Liver (tissue), 9 donors: ENCODE measurements around the gene RUSC2. TPM values are rescaled to one million over a fixed set of nuclear protein-coding genes. Genes with fewer than 3 reads are reported as not detected.
"Not testable (repeated sequence)": the region's sequence is repeated elsewhere in the genome, so short reads cannot be mapped to it uniquely, and the experiment has no call there.

ENCODE experiments used
- DNase-seq: peaks from one replicate; pipeline ENCODE4 v3.0.0-alpha.2; 2017; ENCODE audit warnings: low spot score
- H3K27ac ChIP-seq, 2 donors: one replicate each; pipeline ENCODE4 v1.7.0; 2013; ENCODE audit warnings: inconsistent platforms in 2 of 2, low read length in 2 of 2, control low read depth in 1 of 2, low read depth in 1 of 2, mild to moderate bottlenecking in 1 of 2
- H3K27me3 ChIP-seq, 4 donors: one replicate each; pipeline versions ENCODE4 v1.6.1 to v1.7.0; 2013; ENCODE audit warnings: low read length in 3 of 4, inconsistent platforms in 1 of 4, mild to moderate bottlenecking in 1 of 4, moderate library complexity in 1 of 4; ENCODE audit not compliant: control insufficient read depth in 4 of 4, insufficient read depth in 4 of 4
- H3K36me3 ChIP-seq, 4 donors: one replicate each; pipeline versions ENCODE4 v1.6.1 to v1.7.0; 2013; ENCODE audit warnings: low read length in 3 of 4, mild to moderate bottlenecking in 3 of 4, low read depth in 1 of 4, moderate library complexity in 1 of 4; ENCODE audit not compliant: control insufficient read depth in 4 of 4, insufficient read depth in 3 of 4
- H3K4me1 ChIP-seq, 4 donors: one replicate each; pipeline versions ENCODE4 v1.6.1 to v1.7.0; 2013; ENCODE audit warnings: low read length in 3 of 4, mild to moderate bottlenecking in 3 of 4, moderate library complexity in 1 of 4; ENCODE audit not compliant: control insufficient read depth in 4 of 4, insufficient read depth in 4 of 4
- H3K4me3 ChIP-seq, 3 donors: one replicate each; pipeline versions ENCODE4 v1.6.1 to v1.7.0; 2013; ENCODE audit warnings: low read length in 3 of 3, control low read depth in 1 of 3, low read depth in 1 of 3, mild to moderate bottlenecking in 1 of 3
- H3K9ac ChIP-seq, 2 donors: one replicate each; pipeline ENCODE4 v1.7.0; 2013; ENCODE audit warnings: low read length in 2 of 2, mild to moderate bottlenecking in 2 of 2, moderate library complexity in 2 of 2, control low read depth in 1 of 2, low read depth in 1 of 2
- H3K9me3 ChIP-seq, 4 donors: one replicate each; pipeline versions ENCODE4 v1.6.1 to v1.7.0; 2013; ENCODE audit warnings: low read length in 3 of 4; ENCODE audit not compliant: control insufficient read depth in 4 of 4
- EGR1 ChIP-seq, 2 donors: IDR thresholded peaks; 2 replicates each; pipeline ENCODE4 v1.6.1; 2016 to 2018; ENCODE audit warnings: antibody characterized with exemption in 2 of 2, low read depth in 2 of 2
- GABPA ChIP-seq, 2 donors: IDR thresholded peaks in 1 of 2; conservative IDR thresholded peaks in 1 of 2; 2 replicates each; pipeline ENCODE4 v1.6.1; 2016; ENCODE audit warnings: antibody characterized with exemption in 2 of 2, mild to moderate bottlenecking in 1 of 2, moderate library complexity in 1 of 2
- HNF4A ChIP-seq, 2 donors: conservative IDR thresholded peaks; 2 replicates each; pipeline ENCODE4 v1.6.1; 2016; ENCODE audit warnings: antibody characterized with exemption in 2 of 2, mild to moderate bottlenecking in 2 of 2
- RAD21 ChIP-seq, 2 donors: IDR thresholded peaks; 2 replicates each; pipeline ENCODE4 v1.6.1; 2016; ENCODE audit warnings: antibody characterized with exemption in 2 of 2, mild to moderate bottlenecking in 2 of 2
- RXRA ChIP-seq, 2 donors: IDR thresholded peaks; 2 replicates each; pipeline ENCODE4 v1.6.1; 2017 to 2018; ENCODE audit warnings: antibody characterized with exemption in 2 of 2, mild to moderate bottlenecking in 1 of 2
- TAF1 ChIP-seq: conservative IDR thresholded peaks from 2 replicates; pipeline ENCODE4 v1.6.1; 2016; ENCODE audit warnings: antibody characterized with exemption, mild to moderate bottlenecking
- WGBS: extraction: QIAGEN DNeasy Blood & Tissue Kit; methylation state at CpG from one replicate; pipeline ENCODE4 v1.1.7; 2013; 5-methylcytosine and 5-hydroxymethylcytosine counted together
- polyA plus RNA-seq, 2 donors: library from polyadenylated mRNA; stranded (reverse) in 1 of 2; unstranded in 1 of 2; fragments of 200-250 nt in 1 of 2; fragments of >200 nt in 1 of 2; fragmentation: Nextera tagmentation in 1 of 2; extraction: Ambion mirVana in 1 of 2; gene quantifications; one replicate each; pipeline versions ENCODE4 v1.2.1 to v1.2.3, GENCODE V29; 2013 to 2015
- total RNA-seq, 2 donors: library from RNA; depleted of rRNA; stranded (reverse); fragments of >200 nt; gene quantifications; one replicate each; pipeline ENCODE4 v1.2.3, GENCODE V29; 2014
- TF ChIP-seq, protein P1 (sequence below): IDR thresholded peaks from 2 replicates; pipeline ENCODE4 v1.6.1; 2016; ENCODE audit warnings: antibody characterized with exemption
- TF ChIP-seq, protein P2 (sequence below): IDR thresholded peaks from 2 replicates; pipeline ENCODE4 v1.6.1; 2016; ENCODE audit warnings: antibody characterized with exemption
- TF ChIP-seq, protein P3 (sequence below): fragments of 150-350 bp; IDR thresholded peaks from 2 replicates; pipeline ENCODE4 v1.5.1; 2017; ENCODE audit warnings: improper control_type of control experiment, low read depth, low read length; ENCODE audit not compliant: missing input control
- TF ChIP-seq, protein P4 (sequence below): IDR thresholded peaks from 2 replicates; pipeline ENCODE4 v1.6.1; 2016; ENCODE audit warnings: antibody characterized with exemption
- donor health status: healthy.
- donor health status: healthy.
- donor health status: healthy.
- donor health status: healthy.
- donor health status: healthy.

Gene RUSC2
- total and polyA plus RNA-seq, 4 donors = 2.1 to 6.3 (median 4.3) TPM

DNA sequence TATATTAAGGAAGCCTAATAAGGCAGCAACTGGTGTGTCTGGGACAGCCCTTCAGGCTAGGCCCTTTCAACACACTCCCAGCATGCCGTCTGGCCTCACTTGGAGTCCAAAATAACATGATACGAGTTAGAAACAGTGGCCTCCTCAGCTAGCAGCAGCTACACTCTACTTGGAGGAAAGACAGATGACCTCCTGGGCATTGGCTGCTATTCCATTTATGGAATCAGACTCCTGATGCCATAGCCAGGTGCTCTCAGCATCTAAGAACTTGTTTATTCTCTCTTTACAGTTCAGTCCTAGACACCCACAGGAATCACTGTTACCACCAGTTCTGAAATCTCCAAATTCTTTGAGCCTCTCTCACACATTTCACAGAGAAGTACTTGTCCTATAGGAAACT is 31.8 kb downstream of the RUSC2 start:
- 58% methylated on average over 2 of the region's 2 CpGs for WGBS
- no peak for DNase-seq
- Histone ChIP-seq H3K4me1 (peaks cover 30 to 61% (median 52%) of the 10 kb centered on the region in 4 donors), H3K27me3 (no peaks in the 10 kb centered on the region), H3K36me3 (no peaks in the 10 kb centered on the region), H3K4me3 (no peak overlapping the region), H3K9ac (no peak overlapping the region), H3K27ac (peak overlapping the region; percentile 31 to 55), H3K9me3 (no peaks in the 10 kb centered on the region)
- TF ChIP-seq RXRA (IDR thresholded peaks at IDR 0.05) = peak; percentile 51 to 61
- TF ChIP-seq EGR1 (IDR thresholded peaks at IDR 0.05; ENCODE audit: low read depth in 2 of 2) = no peak
- no peak for TF ChIP-seq TAF1
- TF ChIP-seq, protein P1, sequence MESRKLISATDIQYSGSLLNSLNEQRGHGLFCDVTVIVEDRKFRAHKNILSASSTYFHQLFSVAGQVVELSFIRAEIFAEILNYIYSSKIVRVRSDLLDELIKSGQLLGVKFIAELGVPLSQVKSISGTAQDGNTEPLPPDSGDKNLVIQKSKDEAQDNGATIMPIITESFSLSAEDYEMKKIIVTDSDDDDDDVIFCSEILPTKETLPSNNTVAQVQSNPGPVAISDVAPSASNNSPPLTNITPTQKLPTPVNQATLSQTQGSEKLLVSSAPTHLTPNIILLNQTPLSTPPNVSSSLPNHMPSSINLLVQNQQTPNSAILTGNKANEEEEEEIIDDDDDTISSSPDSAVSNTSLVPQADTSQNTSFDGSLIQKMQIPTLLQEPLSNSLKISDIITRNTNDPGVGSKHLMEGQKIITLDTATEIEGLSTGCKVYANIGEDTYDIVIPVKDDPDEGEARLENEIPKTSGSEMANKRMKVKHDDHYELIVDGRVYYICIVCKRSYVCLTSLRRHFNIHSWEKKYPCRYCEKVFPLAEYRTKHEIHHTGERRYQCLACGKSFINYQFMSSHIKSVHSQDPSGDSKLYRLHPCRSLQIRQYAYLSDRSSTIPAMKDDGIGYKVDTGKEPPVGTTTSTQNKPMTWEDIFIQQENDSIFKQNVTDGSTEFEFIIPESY = no peak

DNA sequence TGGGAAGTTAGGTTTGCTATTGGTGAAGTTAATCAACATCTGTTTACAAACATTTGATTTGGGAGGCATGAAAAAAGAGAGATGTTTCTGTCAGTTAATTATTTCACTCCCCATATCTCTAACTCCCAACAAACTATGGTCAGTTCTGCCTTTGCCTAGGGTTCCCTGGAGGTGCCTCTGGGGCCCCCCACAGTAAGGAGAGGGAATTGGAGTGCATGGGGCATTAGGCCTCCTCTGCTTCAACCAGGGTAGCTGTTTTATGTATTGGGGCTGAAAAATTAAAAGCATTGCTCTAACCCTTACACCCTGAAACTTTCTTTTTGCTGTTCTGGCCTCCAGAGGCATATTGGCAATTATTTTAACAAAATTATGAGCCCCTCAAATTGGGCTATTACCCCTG is 32.3 kb downstream of the RUSC2 start:
- peak overlapping the region; percentile 31 to 47 for H3K27ac ChIP-seq
- H3K9me3 ChIP-seq = no peaks in the 10 kb centered on the region
- no peaks in the 10 kb centered on the region for H3K36me3 ChIP-seq
- no peak overlapping the region for H3K4me3 ChIP-seq
- H3K27me3 ChIP-seq = no peaks in the 10 kb centered on the region
- TF ChIP-seq GABPA (IDR thresholded peaks at IDR 0.05 in 1 of 2, conservative IDR thresholded peaks at IDR 0.05 in 1 of 2) (no peak), RAD21 (IDR thresholded peaks at IDR 0.05) (peak in 1 of 2 donors; percentile 5), HNF4A (conservative IDR thresholded peaks at IDR 0.05) (no peak)
- TF ChIP-seq, protein P2, sequence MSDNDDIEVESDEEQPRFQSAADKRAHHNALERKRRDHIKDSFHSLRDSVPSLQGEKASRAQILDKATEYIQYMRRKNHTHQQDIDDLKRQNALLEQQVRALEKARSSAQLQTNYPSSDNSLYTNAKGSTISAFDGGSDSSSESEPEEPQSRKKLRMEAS = no peak
- TF ChIP-seq, protein P3, sequence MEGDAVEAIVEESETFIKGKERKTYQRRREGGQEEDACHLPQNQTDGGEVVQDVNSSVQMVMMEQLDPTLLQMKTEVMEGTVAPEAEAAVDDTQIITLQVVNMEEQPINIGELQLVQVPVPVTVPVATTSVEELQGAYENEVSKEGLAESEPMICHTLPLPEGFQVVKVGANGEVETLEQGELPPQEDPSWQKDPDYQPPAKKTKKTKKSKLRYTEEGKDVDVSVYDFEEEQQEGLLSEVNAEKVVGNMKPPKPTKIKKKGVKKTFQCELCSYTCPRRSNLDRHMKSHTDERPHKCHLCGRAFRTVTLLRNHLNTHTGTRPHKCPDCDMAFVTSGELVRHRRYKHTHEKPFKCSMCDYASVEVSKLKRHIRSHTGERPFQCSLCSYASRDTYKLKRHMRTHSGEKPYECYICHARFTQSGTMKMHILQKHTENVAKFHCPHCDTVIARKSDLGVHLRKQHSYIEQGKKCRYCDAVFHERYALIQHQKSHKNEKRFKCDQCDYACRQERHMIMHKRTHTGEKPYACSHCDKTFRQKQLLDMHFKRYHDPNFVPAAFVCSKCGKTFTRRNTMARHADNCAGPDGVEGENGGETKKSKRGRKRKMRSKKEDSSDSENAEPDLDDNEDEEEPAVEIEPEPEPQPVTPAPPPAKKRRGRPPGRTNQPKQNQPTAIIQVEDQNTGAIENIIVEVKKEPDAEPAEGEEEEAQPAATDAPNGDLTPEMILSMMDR = peak; percentile 2
- H3K9ac ChIP-seq = no peak overlapping the region
- peaks cover 32 to 62% (median 55%) of the 10 kb centered on the region in 4 donors for H3K4me1 ChIP-seq
- no peak for DNase-seq

DNA sequence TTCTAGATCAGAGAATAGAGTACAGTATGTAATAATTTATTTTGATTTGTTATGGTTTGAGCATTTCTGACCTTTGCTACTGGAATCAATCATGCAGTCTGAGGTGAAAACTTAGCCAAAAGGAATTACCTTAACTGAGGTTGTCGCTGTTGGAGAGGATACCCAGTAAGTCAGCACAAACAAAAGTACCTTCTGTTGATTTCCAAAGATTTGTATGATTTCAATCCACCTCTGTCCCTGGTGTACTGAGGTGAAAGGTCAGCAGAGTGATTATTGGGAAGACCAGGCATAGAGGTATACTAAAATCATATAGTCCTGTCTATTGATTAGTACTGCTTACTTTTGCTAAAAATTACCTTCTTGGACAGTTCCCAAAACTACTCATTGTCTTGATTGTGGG is 32.8 kb downstream of the RUSC2 start:
- no peaks in the 10 kb centered on the region for H3K9me3 ChIP-seq
- H3K4me1 ChIP-seq = peaks cover 33 to 60% (median 51%) of the 10 kb centered on the region in 4 donors
- TF ChIP-seq RXRA (IDR thresholded peaks at IDR 0.05) = peak; percentile 41 to 53
- TF ChIP-seq, protein P4, sequence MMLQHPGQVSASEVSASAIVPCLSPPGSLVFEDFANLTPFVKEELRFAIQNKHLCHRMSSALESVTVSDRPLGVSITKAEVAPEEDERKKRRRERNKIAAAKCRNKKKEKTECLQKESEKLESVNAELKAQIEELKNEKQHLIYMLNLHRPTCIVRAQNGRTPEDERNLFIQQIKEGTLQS = no peak
- TF ChIP-seq HNF4A (conservative IDR thresholded peaks at IDR 0.05) = peak; percentile 34 to 54
- H3K27me3 ChIP-seq = no peaks in the 10 kb centered on the region
- H3K9ac ChIP-seq = peak overlapping the region in 1 of 2 donors; percentile 5
- H3K36me3 ChIP-seq = no peaks in the 10 kb centered on the region
- no peak overlapping the region for H3K4me3 ChIP-seq
- H3K27ac ChIP-seq = peak overlapping the region; percentile 31 to 47
- no peak for DNase-seq
- WGBS = 44% methylated on average over 1 of the region's 1 CpG

DNA sequence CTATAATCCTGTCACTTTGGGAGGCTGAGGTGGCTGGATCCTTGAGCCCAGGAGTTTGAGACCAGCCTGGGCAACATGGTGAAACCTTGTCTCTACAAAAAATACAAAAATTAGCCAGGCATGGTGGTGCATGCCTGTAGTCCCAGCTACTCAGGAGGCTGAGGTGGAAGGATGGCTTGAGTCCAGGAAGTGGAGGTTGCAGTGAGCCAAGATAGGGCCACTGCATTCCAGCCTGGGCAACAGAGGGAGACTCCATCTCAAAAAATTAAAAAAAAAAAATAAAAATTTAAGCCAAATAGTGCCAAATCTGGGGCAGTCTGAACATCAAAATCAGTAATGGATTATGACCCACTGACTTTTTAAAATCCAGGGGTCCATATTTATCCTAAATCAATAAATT is 33.6 kb downstream of the RUSC2 start:
- H3K9ac ChIP-seq, H3K9me3 ChIP-seq, H3K27ac ChIP-seq, H3K27me3 ChIP-seq, H3K4me3 ChIP-seq, DNase-seq, H3K36me3 ChIP-seq: not testable (repeated sequence)
- peaks cover 34 to 55% (median 42%) of the 10 kb centered on the region in 4 donors for H3K4me1 ChIP-seq
